ENCODE results near the gene MIAT. TPM values are rescaled to one million over a fixed set of nuclear protein-coding genes. Genes with fewer than 3 reads are reported as not detected.

Gene MIAT
- total and polyA plus RNA-seq, 3 donors from 2014 or later = 1.7 to 3.3 (median 2.4) TPM

- DNase-seq = peak; percentile 96
- WGBS, 2 donors = 0 to 1% methylated on average over 36 of the region's 36 CpGs
- TF ChIP-seq POLR2A (IDR thresholded peaks at IDR 0.05) = no peak
- TF ChIP-seq, protein P1, sequence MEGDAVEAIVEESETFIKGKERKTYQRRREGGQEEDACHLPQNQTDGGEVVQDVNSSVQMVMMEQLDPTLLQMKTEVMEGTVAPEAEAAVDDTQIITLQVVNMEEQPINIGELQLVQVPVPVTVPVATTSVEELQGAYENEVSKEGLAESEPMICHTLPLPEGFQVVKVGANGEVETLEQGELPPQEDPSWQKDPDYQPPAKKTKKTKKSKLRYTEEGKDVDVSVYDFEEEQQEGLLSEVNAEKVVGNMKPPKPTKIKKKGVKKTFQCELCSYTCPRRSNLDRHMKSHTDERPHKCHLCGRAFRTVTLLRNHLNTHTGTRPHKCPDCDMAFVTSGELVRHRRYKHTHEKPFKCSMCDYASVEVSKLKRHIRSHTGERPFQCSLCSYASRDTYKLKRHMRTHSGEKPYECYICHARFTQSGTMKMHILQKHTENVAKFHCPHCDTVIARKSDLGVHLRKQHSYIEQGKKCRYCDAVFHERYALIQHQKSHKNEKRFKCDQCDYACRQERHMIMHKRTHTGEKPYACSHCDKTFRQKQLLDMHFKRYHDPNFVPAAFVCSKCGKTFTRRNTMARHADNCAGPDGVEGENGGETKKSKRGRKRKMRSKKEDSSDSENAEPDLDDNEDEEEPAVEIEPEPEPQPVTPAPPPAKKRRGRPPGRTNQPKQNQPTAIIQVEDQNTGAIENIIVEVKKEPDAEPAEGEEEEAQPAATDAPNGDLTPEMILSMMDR (IDR thresholded peaks at IDR 0.05) = peak; percentile 34 to 65 (median 39)
- no peaks in the 10 kb centered on the region for H3K27me3 ChIP-seq
- H3K27ac ChIP-seq = peak overlapping the region; percentile 92 to 97
- no peaks in the 10 kb centered on the region for H3K36me3 ChIP-seq (ENCODE audit: low read depth, missing control alignments)
- intact Hi-C loops (cut with DNase I; ENCODE audit: low total_unique reads) = no loop called here
- H3K9me3 ChIP-seq = no peaks in the 10 kb centered on the region
- H3K4me3 ChIP-seq = peak overlapping the region; percentile 73 to 78
- peaks cover 10% of the 10 kb centered on the region for H3K4me1 ChIP-seq
These were observed 15.4 kb downstream of the MIAT start for GRCh38 chr22:26672590-26673468.

DNA sequence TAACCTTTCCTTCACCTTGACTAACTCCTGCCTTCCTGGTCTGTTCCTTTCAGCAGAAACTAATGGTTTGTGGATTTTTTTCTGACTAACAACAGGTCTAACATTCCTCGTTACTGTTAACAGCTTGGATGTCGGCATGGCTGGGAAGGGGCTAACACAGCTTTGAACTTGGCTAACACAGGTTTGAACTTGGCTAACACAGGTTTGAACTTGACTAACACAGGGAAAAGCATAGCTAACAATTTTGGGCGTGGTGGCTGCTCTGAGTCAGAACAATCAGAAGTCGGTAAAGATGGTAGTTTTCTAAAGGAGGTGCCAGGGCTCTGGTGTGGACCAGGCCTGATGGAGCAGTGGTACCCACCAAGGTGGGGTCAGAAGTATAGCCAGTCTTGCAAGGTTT is 16.1 kb downstream of the MIAT start:
- no peak for DNase-seq
- Histone ChIP-seq H3K4me3 (peak overlapping the region; percentile 73 to 78), H3K27me3 (no peaks in the 10 kb centered on the region), H3K4me1 (peaks cover 10% of the 10 kb centered on the region), H3K27ac (peak overlapping the region; percentile 92 to 97), H3K36me3 (ENCODE audit: low read depth, missing control alignments) (no peaks in the 10 kb centered on the region), H3K9me3 (no peaks in the 10 kb centered on the region)
- TF ChIP-seq, protein P1 (IDR thresholded peaks at IDR 0.05) = no peak
- TF ChIP-seq POLR2A (IDR thresholded peaks at IDR 0.05) = no peak
- intact Hi-C loops (cut with DNase I; ENCODE audit: low total_unique reads) = no loop called here
- WGBS, 2 donors = 10 to 20% methylated on average over 4 of the region's 4 CpGs

DNA sequence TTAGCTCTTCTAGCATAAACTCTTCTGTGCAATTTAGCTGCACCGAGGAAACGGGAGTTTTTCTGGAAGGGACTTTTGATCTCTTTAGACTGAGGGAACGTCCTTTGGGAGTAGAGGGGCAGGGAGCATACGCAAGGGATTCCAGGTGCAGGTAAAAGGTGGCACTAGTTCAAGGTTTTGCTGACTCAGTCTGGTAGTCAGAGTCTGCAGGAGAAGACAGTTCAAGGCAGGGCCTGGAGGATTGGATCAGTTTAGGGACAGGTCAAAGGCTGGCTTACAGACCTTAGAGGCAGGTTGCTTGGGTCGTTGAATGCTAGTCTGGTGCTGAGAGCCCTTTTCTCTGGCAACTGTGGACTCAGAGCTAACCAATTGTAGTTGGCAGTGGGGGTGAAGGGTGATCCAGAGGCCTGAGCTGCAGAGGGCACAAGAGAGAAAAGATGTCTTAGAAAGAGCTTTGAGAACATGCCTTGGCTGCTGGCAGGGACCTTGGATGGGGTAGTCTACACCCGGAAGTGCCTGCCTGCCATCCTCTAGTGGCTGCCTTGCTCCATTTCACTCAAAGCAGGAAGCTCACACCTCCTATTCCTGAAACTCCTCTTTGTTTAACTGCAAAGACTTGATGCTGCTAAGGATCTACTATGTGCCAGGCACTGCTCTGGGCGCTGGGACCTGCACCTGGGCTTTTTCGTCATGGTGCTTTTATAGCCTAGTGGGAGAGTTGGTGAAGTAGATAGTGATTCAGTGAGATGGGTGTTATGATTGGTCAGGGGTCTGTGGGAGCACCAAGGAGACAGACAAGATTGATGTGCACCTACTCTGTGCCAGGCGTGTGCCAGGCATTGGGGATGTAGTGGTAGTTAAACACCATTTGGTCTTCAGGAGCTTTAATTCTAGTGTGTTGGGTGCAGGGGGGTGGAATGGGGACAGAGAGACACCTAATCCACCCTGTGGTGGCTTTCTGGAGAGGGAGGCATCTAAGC is 17.1 kb downstream of the MIAT start:
- Histone ChIP-seq H3K36me3 (ENCODE audit: low read depth, missing control alignments) (no peaks in the 10 kb centered on the region), H3K4me1 (peaks cover 10% of the 10 kb centered on the region), H3K27me3 (no peaks in the 10 kb centered on the region), H3K9me3 (no peaks in the 10 kb centered on the region), H3K27ac (no peak overlapping the region), H3K4me3 (no peak overlapping the region)
- intact Hi-C loops (cut with DNase I; ENCODE audit: low total_unique reads) = no loop called here
- no peak for DNase-seq
- TF ChIP-seq, protein P1 (IDR thresholded peaks at IDR 0.05) = no peak
- no peak for TF ChIP-seq POLR2A (IDR thresholded peaks at IDR 0.05)
- 62 to 83% methylated on average over 8 to 9 of the region's 9 CpGs for WGBS, 2 donors

- Histone ChIP-seq H3K4me1 (peaks cover 10% of the 10 kb centered on the region), H3K36me3 (ENCODE audit: low read depth, missing control alignments) (no peaks in the 10 kb centered on the region), H3K27ac (no peak overlapping the region), H3K27me3 (no peaks in the 10 kb centered on the region), H3K9me3 (no peaks in the 10 kb centered on the region), H3K4me3 (no peak overlapping the region)
- WGBS, 2 donors = 91 to 92% methylated on average over 4 of the region's 4 CpGs
- intact Hi-C loops (cut with DNase I; ENCODE audit: low total_unique reads) = no loop called here
- no peak for DNase-seq
- TF ChIP-seq POLR2A (IDR thresholded peaks at IDR 0.05) = no peak
- TF ChIP-seq, protein P1 (IDR thresholded peaks at IDR 0.05) = no peak
These were observed 18.4 kb downstream of the MIAT start for GRCh38 chr22:26675687-26676268.
